Testis (tissue), 3 donors: Measurements from ENCODE around the gene CACNB4. TPM values are rescaled to one million over a fixed set of nuclear protein-coding genes. Genes with fewer than 3 reads are reported as not detected.

ENCODE experiments used
- DNase-seq: peaks from one replicate; pipeline ENCODE4 v3.0.0-alpha.2; 2019
- H3K27ac ChIP-seq, 2 donors: fragments of 200-600 bp; sonication (generic); one replicate each; pipeline ENCODE4 v1.5.1; 2019
- H3K27me3 ChIP-seq: fragments of 200-600 bp; sonication (generic); one replicate; pipeline ENCODE4 v1.5.1; 2019
- H3K36me3 ChIP-seq: fragments of 200-600 bp; sonication (generic); one replicate; pipeline ENCODE4 v1.5.1; 2017; ENCODE audit warnings: low read depth; ENCODE audit errors: missing control alignments
- H3K4me1 ChIP-seq: fragments of 200-600 bp; sonication (generic); one replicate; pipeline ENCODE4 v1.5.1; 2019
- H3K4me3 ChIP-seq, 2 donors: fragments of 200-600 bp; sonication (generic); one replicate each; pipeline ENCODE4 v1.5.1; 2017 to 2019
- H3K9me3 ChIP-seq: fragments of 200-600 bp; sonication (generic); one replicate; pipeline ENCODE4 v1.5.1; 2017
- POLR2A ChIP-seq: fragments of 450-650 bp; IDR thresholded peaks from one replicate; pipeline ENCODE4 v1.6.1; 2017; ENCODE audit warnings: antibody characterized with exemption, mild to moderate bottlenecking, moderate library complexity
- WGBS, 2 donors: methylation state at CpG; one replicate each; pipeline ENCODE4 v1.1.5; 2018; 5-methylcytosine and 5-hydroxymethylcytosine counted together
- intact Hi-C: fragments of 100-400 bp; cut with DNase I; formaldehyde crosslinking; loops from one replicate; pipeline ENCODE4 v1.15.1; 2023; ENCODE audit warnings: low total_unique reads
- polyA plus RNA-seq: library from polyadenylated mRNA; stranded (reverse); fragments of 350-450 nt; fragmentation: Illumina TruSeq; extraction: RNeasy Lipid Tissue Mini Kit (QIAGEN cat#74804); gene quantifications from one replicate; pipeline ENCODE4 v1.2.3, GENCODE V29; 2014; ENCODE audit warnings: low read depth, low replicate concordance; ENCODE audit not compliant: insufficient read depth
- total RNA-seq, 2 donors: library from RNA; depleted of rRNA; stranded (reverse); fragments of >200 nt; gene quantifications; one replicate each; pipeline ENCODE4 v1.2.3, GENCODE V29; 2016
- TF ChIP-seq, protein P1 (sequence below), 3 experiments: fragments of 450-650 bp in 2 of 3; fragments of 200-600 bp in 1 of 3; sonication (generic) in 1 of 3; IDR thresholded peaks; one replicate each; pipeline ENCODE4 v1.5.1; 2016 to 2019; ENCODE audit warnings: antibody characterized with exemption in 3 of 3, mild to moderate bottlenecking in 2 of 3, moderate library complexity in 1 of 3

CACNB4 gene
- total and polyA plus RNA-seq, 3 donors from 2014 or later = 7.8 to 83.8 (median 82.2) TPM

DNA sequence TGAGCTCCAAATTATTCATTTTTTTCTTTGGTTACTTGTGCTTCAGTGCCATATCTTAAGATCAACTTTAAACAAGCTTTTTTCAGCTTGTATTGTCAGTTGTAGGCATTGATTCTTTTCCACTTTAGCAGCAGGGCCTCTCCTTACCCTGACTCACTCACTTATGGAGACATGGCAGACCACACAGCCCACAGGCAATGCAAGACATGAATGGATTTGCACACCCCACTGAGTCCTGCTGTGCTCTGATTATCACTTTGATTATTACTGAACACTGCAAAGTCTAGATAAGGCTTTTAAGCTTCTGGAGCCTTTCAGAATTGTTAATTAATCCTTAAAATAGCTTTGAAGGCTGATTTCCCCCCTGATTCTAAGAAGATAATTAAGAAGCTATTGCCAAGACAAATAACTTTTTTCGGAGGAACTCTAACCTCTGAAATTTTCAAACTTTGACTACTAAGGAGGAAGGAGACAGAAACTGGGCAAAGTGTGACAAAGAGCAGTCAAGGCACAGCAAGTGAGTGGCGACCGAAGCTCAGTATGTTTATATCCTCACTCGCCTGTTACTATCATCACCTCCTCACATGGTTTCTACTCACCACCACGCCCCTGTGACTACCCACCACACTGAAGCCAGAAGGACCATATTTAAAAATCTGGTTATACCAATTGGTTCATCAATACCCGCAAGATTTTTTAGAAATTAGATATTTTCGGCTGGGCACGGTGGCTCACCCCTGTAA, 43.3 kb downstream of the CACNB4 start:
- Histone ChIP-seq H3K27me3 (no peaks in the 10 kb centered on the region), H3K4me3 (no peak overlapping the region), H3K27ac (no peak overlapping the region), H3K9me3 (no peaks in the 10 kb centered on the region), H3K4me1 (no peaks in the 10 kb centered on the region), H3K36me3 (no peaks in the 10 kb centered on the region)
- TF ChIP-seq POLR2A = no peak
- TF ChIP-seq, protein P1, sequence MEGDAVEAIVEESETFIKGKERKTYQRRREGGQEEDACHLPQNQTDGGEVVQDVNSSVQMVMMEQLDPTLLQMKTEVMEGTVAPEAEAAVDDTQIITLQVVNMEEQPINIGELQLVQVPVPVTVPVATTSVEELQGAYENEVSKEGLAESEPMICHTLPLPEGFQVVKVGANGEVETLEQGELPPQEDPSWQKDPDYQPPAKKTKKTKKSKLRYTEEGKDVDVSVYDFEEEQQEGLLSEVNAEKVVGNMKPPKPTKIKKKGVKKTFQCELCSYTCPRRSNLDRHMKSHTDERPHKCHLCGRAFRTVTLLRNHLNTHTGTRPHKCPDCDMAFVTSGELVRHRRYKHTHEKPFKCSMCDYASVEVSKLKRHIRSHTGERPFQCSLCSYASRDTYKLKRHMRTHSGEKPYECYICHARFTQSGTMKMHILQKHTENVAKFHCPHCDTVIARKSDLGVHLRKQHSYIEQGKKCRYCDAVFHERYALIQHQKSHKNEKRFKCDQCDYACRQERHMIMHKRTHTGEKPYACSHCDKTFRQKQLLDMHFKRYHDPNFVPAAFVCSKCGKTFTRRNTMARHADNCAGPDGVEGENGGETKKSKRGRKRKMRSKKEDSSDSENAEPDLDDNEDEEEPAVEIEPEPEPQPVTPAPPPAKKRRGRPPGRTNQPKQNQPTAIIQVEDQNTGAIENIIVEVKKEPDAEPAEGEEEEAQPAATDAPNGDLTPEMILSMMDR (IDR thresholded peaks at IDR 0.05) = no peak
- intact Hi-C loops = no loop called here
- 92 to 95% methylated on average over 8 of the region's 8 CpGs for WGBS, 2 donors
- DNase-seq = no peak

DNA sequence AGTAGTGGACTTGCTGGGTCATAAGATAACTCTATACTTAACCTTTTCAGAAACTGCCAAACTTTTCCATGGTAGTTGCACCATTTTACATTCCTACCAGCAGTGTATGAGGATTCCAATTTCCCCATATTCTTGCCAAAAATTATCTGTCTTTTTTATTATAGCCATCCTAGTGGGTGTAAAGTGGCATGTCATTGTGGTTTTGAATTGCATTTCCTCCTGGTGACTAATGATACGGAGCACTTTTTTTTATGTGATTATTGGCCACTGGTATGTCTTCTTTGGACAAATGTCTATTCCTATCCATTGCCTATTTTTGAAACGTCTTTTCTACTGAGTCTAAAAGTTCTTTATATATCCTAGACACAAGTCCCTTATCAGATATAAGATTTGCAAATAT, 44.3 kb downstream of the CACNB4 start:
- DNase-seq = no peak
- intact Hi-C loops = no loop called here
- Histone ChIP-seq H3K36me3 (no peaks in the 10 kb centered on the region), H3K27ac (no peak overlapping the region), H3K4me1 (no peaks in the 10 kb centered on the region), H3K27me3 (no peaks in the 10 kb centered on the region), H3K9me3 (no peaks in the 10 kb centered on the region), H3K4me3 (no peak overlapping the region)
- 63 to 68% methylated on average over 2 of the region's 2 CpGs for WGBS, 2 donors
- TF ChIP-seq, protein P1 (IDR thresholded peaks at IDR 0.05) = no peak
- TF ChIP-seq POLR2A = no peak

DNA sequence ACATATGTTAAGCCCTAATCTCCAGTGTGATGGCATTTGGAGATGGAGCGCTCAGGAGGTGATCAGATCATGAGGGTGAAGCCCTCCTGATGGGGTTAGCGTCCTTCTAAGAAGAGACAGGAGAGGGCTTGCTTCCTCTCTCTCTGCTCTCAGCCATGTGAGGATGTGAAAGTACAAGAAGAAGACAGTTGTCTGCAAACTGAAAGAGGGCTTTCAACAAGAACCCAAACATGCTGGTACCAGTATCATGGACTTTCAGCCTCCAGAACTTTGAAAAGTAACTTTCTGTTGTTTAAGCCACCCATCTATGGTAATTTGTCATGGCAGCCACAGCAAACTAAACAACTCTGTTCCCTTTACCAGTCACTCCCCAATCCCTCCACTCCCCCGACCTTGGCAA, 47.4 kb downstream of the CACNB4 start:
- no peaks in the 10 kb centered on the region for H3K27me3 ChIP-seq
- DNase-seq = no peak
- H3K4me3 ChIP-seq = no peak overlapping the region
- H3K36me3 ChIP-seq = no peaks in the 10 kb centered on the region
- 79 to 89% methylated on average over 3 of the region's 3 CpGs for WGBS, 2 donors
- TF ChIP-seq POLR2A = no peak
- TF ChIP-seq, protein P1 (IDR thresholded peaks at IDR 0.05) = no peak
- no peaks in the 10 kb centered on the region for H3K9me3 ChIP-seq
- intact Hi-C loops = no loop called here
- no peak overlapping the region for H3K27ac ChIP-seq
- no peaks in the 10 kb centered on the region for H3K4me1 ChIP-seq

DNA sequence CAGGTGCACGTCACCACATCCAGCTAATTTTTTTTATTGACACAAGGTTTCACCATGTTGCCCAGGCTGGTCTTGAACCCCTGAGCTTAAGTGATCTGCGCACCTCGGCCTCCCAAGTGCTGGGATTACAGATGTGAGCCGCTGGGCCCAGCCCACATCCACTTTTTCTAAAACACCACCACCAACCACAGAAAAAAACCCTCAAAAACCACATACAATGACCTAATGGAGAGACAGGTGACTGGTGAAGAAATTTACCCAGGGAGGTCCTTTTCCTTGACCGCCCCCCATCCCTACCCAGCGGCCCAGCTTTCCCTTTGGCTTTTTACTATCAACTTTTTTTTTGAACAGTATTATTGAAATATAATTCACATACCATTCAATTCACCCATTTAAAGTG, 47.9 kb downstream of the CACNB4 start:
- intact Hi-C loops = no loop called here
- no peak for DNase-seq
- Histone ChIP-seq H3K27ac (no peak overlapping the region), H3K36me3 (no peaks in the 10 kb centered on the region), H3K27me3 (no peaks in the 10 kb centered on the region), H3K4me1 (no peaks in the 10 kb centered on the region), H3K9me3 (no peaks in the 10 kb centered on the region), H3K4me3 (no peak overlapping the region)
- 94 to 96% methylated on average over 6 of the region's 6 CpGs for WGBS, 2 donors
- TF ChIP-seq, protein P1 (IDR thresholded peaks at IDR 0.05) = no peak
- no peak for TF ChIP-seq POLR2A

DNA sequence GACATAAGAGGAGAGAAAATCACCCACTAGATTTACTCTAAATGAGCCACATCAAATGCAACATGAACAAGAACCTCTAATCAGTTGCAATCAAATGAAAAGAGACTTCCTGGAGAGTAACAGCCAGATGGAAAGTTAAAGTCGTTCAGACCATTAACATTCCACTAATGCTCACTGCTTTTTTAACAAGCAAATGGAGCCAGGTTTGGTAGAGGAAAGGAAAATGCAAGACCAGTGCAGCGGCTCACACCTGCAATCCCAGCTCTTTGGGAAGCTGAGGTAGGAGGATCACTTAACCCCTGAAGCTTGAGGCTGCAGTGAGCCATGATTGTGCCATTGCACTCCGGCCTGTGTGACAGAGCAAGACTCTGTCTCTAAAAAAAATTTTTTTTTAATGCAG, 48.5 kb downstream of the CACNB4 start:
- H3K27ac ChIP-seq = no peak overlapping the region
- H3K27me3 ChIP-seq = no peaks in the 10 kb centered on the region
- H3K36me3 ChIP-seq = no peaks in the 10 kb centered on the region
- H3K9me3 ChIP-seq = no peaks in the 10 kb centered on the region
- no peak for TF ChIP-seq POLR2A
- TF ChIP-seq, protein P1 (IDR thresholded peaks at IDR 0.05) = no peak
- WGBS, 2 donors = 67 to 79% methylated on average over 3 of the region's 3 CpGs
- no peaks in the 10 kb centered on the region for H3K4me1 ChIP-seq
- no peak for DNase-seq
- intact Hi-C loops = no loop called here
- no peak overlapping the region for H3K4me3 ChIP-seq
